Daoy (cell line): ENCODE measurements around the gene LGALS9. TPM values are rescaled to one million over a fixed set of nuclear protein-coding genes. Genes with fewer than 3 reads are reported as not detected.
"Not testable (repeated sequence)": the region's sequence is repeated elsewhere in the genome, so short reads cannot be mapped to it uniquely, and the experiment has no call there.

Source experiments
- DNase-seq: peaks from one replicate; pipeline ENCODE4 v3.0.0-alpha.2; 2015; ENCODE audit warnings: low read depth
- total RNA-seq: library from RNA; depleted of rRNA; stranded (reverse); fragments of >200 nt; shearing (Covaris generic); gene quantifications from 2 replicates; pipeline ENCODE4 v1.2.3, GENCODE V29; 2014; rRNA removed

LGALS9 gene
- total RNA-seq, 1 experiment from 2014 or later = 2.2 TPM

DNA sequence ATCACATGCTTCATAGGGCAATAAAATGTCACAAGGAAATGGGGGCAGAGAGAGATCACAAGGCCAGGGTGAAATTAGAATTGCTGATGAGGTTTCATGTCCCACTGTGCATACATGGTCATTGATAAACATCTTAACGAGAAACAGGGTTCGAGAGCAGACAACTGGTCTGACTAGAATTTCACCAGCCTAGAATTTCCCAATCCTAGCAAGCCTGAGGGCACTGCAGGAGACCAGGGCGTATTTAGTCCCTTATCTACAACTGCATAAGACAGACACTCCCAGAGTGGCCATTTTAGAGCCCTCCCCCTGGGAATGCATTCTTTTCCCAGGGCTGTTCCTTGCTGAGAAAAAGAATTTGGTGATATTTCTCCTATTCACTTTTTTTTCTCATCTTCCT, 55.3 kb downstream of the LGALS9 start:
- not testable (repeated sequence) for DNase-seq

- DNase-seq = no peak
Observed at GRCh38 chr17:27690882-27691281, 59.9 kb downstream of the LGALS9 start.

DNA sequence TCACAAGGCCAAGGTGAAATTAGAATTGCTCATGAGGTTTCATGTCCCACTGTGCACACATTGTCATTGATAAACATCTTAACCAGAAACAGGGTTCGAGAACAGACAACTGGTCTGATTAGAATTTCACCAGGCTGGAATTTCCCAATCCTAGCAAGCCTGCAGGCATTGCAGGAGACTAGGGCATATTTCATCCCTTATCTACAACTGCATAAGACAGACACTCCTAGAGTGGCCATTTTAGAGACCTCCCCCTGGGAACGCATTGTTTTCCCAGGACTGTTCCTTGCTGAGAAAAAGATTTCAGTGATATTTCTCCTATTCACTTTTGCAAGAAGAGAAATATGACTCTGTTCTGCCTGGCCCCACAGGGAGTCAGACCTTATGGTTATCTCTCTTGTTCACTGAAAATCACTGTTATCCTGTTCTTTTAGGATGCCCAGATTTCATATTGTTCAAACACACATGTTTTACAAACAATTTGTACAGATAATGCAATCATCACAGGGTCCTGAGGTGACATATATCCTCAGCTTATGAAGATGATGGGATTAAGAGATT, 64.3 kb downstream of the LGALS9 start:
- not testable (repeated sequence) for DNase-seq

Other genes starting within 250 kb of the LGALS9 start
- 55.3 and 59.5 TPM in 2 replicates for gene KSR1, start 174.7 kb upstream of the LGALS9 start, total RNA-seq
- 0.54 and 0.74 TPM in 2 replicates for gene NOS2, start 169.3 kb downstream of the LGALS9 start, total RNA-seq